Osteocyte (in vitro differentiated cells): ENCODE results near the gene DEFB110. TPM values are rescaled to one million over a fixed set of nuclear protein-coding genes. Genes with fewer than 3 reads are reported as not detected.

ENCODE experiments used
- DNase-seq: peaks from one replicate; pipeline ENCODE4 v3.0.0; 2021; ENCODE audit warnings: mixed read lengths; ENCODE audit not compliant: unreplicated experiment; ENCODE audit errors: extremely low spot score
- H3K27ac Mint-ChIP-seq: one replicate; pipeline ENCODE4 v1.8.0; 2021; ENCODE audit warnings: mild to moderate bottlenecking, mixed read lengths; ENCODE audit not compliant: unreplicated experiment
- H3K27me3 Mint-ChIP-seq: one replicate; pipeline ENCODE4 v1.8.0; 2021; ENCODE audit warnings: mixed read lengths; ENCODE audit not compliant: unreplicated experiment
- H3K36me3 Mint-ChIP-seq: one replicate; pipeline ENCODE4 v1.8.0; 2021; ENCODE audit warnings: mixed read lengths; ENCODE audit not compliant: unreplicated experiment
- H3K4me1 Mint-ChIP-seq: one replicate; pipeline ENCODE4 v1.8.0; 2021; ENCODE audit warnings: mixed read lengths; ENCODE audit not compliant: unreplicated experiment
- H3K4me3 Mint-ChIP-seq: one replicate; pipeline ENCODE4 v1.8.0; 2021; ENCODE audit warnings: mild to moderate bottlenecking, moderate library complexity, mixed read lengths; ENCODE audit not compliant: unreplicated experiment
- H3K9me3 Mint-ChIP-seq: one replicate; pipeline ENCODE4 v1.8.0; 2021; ENCODE audit warnings: mixed read lengths; ENCODE audit not compliant: unreplicated experiment
- CTCF ChIP-seq: fragments of 200-600 bp; sonication (generic); IDR thresholded peaks from 2 replicates; pipeline ENCODE4 v1.5.0; 2021; ENCODE audit warnings: antibody characterized with exemption, mild to moderate bottlenecking, moderate library complexity
- total RNA-seq: library from RNA; stranded (reverse); gene quantifications from 2 replicates; pipeline ENCODE4 v1.2.1, GENCODE V29; 2021

The DEFB110 gene
- total RNA-seq, 1 donor from 2014 or later: not detected

GRCh38 chr6:50047026-50047425 lies 25.2 kb upstream of the DEFB110 start:
- Mint-ChIP-seq H3K4me1 (no peaks in the 10 kb centered on the region), H3K27me3 (peaks cover 7% of the 10 kb centered on the region), H3K27ac (no peak overlapping the region), H3K9me3 (no peaks in the 10 kb centered on the region), H3K36me3 (no peaks in the 10 kb centered on the region), H3K4me3 (no peak overlapping the region)
- TF ChIP-seq CTCF: no peak
- DNase-seq: no peak

- no peaks in the 10 kb centered on the region for H3K36me3 Mint-ChIP-seq
- H3K27ac Mint-ChIP-seq: no peak overlapping the region
- no peak for DNase-seq
- no peaks in the 10 kb centered on the region for H3K4me1 Mint-ChIP-seq
- no peaks in the 10 kb centered on the region for H3K9me3 Mint-ChIP-seq
- TF ChIP-seq CTCF: peak; percentile 8
- H3K27me3 Mint-ChIP-seq: peaks cover 2% of the 10 kb centered on the region
- H3K4me3 Mint-ChIP-seq: no peak overlapping the region
Measured at GRCh38 chr6:50030777-50031562, 9.2 kb upstream of the DEFB110 start.

- no peak overlapping the region for H3K4me3 Mint-ChIP-seq
- H3K27ac Mint-ChIP-seq: no peak overlapping the region
- no peaks in the 10 kb centered on the region for H3K4me1 Mint-ChIP-seq
- H3K36me3 Mint-ChIP-seq: no peaks in the 10 kb centered on the region
- DNase-seq: no peak
- H3K27me3 Mint-ChIP-seq: peaks cover 2% of the 10 kb centered on the region
- no peak for TF ChIP-seq CTCF
- no peaks in the 10 kb centered on the region for H3K9me3 Mint-ChIP-seq
Measured at GRCh38 chr6:50030350-50030749, 8.6 kb upstream of the DEFB110 start.

- Mint-ChIP-seq H3K36me3 (no peaks in the 10 kb centered on the region), H3K27ac (no peak overlapping the region), H3K27me3 (no peaks in the 10 kb centered on the region), H3K4me3 (no peak overlapping the region), H3K4me1 (no peaks in the 10 kb centered on the region), H3K9me3 (no peaks in the 10 kb centered on the region)
- no peak for TF ChIP-seq CTCF
- no peak for DNase-seq
Measured at GRCh38 chr6:50025258-50025657, 3.5 kb upstream of the DEFB110 start.

GRCh38 chr6:50007819-50008218 lies 14.0 kb downstream of the DEFB110 start:
- no peak for TF ChIP-seq CTCF
- H3K9me3 Mint-ChIP-seq: no peaks in the 10 kb centered on the region
- H3K4me1 Mint-ChIP-seq: no peaks in the 10 kb centered on the region
- no peaks in the 10 kb centered on the region for H3K36me3 Mint-ChIP-seq
- H3K4me3 Mint-ChIP-seq: no peak overlapping the region
- H3K27me3 Mint-ChIP-seq: peaks cover 2% of the 10 kb centered on the region
- DNase-seq: no peak
- no peak overlapping the region for H3K27ac Mint-ChIP-seq
